ENCODE results near the gene ITGB4. TPM values are rescaled to one million over a fixed set of nuclear protein-coding genes. Genes with fewer than 3 reads are reported as not detected.

Gene ITGB4
- total and polyA plus RNA-seq, 2 experiments from 2014 or later, result 6.1 to 9.7 TPM

DNA sequence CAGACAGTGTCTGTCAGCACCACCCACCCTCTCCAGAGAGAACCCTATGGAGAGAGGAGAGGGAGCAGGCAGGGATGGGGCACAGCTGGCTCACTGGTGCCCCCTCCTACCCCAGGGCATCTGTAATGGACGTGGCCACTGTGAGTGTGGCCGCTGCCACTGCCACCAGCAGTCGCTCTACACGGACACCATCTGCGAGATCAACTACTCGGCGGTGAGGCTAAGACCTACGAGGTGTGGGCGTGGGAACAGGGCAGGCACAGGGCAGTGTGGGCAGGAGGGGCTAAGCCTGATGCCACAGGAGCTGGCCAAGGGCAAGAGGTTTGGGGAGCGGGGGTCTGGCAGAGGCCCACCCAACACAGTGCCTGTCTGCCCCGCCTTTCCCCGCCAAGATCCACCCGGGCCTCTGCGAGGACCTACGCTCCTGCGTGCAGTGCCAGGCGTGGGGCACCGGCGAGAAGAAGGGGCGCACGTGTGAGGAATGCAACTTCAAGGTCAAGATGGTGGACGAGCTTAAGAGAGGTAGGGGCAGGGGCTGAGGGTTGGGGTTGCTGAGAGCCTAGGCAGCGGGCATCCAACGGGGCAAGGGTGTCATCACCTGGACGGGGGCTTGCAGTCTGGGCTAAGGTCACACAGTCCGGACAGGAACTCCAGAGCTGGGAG lies 15.0 kb downstream of the ITGB4 start:
- no peaks in the 10 kb centered on the region for H3K27me3 ChIP-seq (ENCODE audit: insufficient read depth)

More for the DNA sequence above, 15.0 kb downstream of the ITGB4 start:
- ATAC-seq, result no peak
- Histone ChIP-seq H3K4me3 (no peak overlapping the region), H2AFZ (no peak overlapping the region), H3K27ac (ENCODE audit: low read depth) (no peak overlapping the region), H3K79me2 (replicated peaks; ENCODE audit: insufficient read depth) (no peaks in the 10 kb centered on the region), H3K36me3 (ENCODE audit: insufficient read depth) (no peaks in the 10 kb centered on the region), H3K9me2 (ENCODE audit: insufficient read depth) (no peaks in the 10 kb centered on the region), H3K4me2 (no peak overlapping the region), H3F3A (replicated peaks; ENCODE audit: low read depth) (no peaks in the 10 kb centered on the region), H3K4me1 (ENCODE audit: insufficient read depth) (no peaks in the 10 kb centered on the region), H4K20me1 (replicated peaks; ENCODE audit: insufficient read depth) (no peaks in the 10 kb centered on the region)
- no peak for DNase-seq (ENCODE audit: low spot score)
- peaks cover 4% of the 10 kb centered on the region for H3K27me3 Mint-ChIP-seq (ENCODE audit: insufficient read depth, low read depth, poor library complexity)
- TF ChIP-seq, protein P1, sequence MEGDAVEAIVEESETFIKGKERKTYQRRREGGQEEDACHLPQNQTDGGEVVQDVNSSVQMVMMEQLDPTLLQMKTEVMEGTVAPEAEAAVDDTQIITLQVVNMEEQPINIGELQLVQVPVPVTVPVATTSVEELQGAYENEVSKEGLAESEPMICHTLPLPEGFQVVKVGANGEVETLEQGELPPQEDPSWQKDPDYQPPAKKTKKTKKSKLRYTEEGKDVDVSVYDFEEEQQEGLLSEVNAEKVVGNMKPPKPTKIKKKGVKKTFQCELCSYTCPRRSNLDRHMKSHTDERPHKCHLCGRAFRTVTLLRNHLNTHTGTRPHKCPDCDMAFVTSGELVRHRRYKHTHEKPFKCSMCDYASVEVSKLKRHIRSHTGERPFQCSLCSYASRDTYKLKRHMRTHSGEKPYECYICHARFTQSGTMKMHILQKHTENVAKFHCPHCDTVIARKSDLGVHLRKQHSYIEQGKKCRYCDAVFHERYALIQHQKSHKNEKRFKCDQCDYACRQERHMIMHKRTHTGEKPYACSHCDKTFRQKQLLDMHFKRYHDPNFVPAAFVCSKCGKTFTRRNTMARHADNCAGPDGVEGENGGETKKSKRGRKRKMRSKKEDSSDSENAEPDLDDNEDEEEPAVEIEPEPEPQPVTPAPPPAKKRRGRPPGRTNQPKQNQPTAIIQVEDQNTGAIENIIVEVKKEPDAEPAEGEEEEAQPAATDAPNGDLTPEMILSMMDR (conservative IDR thresholded peaks at IDR 0.05; ENCODE audit: low read depth in 2 of 2), result no peak
- TF ChIP-seq, protein P2, sequence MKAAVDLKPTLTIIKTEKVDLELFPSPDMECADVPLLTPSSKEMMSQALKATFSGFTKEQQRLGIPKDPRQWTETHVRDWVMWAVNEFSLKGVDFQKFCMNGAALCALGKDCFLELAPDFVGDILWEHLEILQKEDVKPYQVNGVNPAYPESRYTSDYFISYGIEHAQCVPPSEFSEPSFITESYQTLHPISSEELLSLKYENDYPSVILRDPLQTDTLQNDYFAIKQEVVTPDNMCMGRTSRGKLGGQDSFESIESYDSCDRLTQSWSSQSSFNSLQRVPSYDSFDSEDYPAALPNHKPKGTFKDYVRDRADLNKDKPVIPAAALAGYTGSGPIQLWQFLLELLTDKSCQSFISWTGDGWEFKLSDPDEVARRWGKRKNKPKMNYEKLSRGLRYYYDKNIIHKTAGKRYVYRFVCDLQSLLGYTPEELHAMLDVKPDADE (IDR thresholded peaks at IDR 0.05), result no peak
- TF ChIP-seq NANOG (IDR thresholded peaks at IDR 0.05; ENCODE audit: borderline replicate concordance) (no peak), JUNB (IDR thresholded peaks at IDR 0.05; ENCODE audit: unreplicated experiment) (no peak), EZH2 (IDR thresholded peaks at IDR 0.05; ENCODE audit: low read depth, unreplicated experiment) (no peak), CREB1 (CRISPR knock-in tag; IDR thresholded peaks at IDR 0.05; ENCODE audit: low read depth) (no peak), EZH2phosphoT487 (IDR thresholded peaks at IDR 0.05; ENCODE audit: unreplicated experiment) (no peak), ZNF331 (CRISPR knock-in tag; IDR thresholded peaks at IDR 0.05; ENCODE audit: low read depth) (no peak), STAT1 (IDR thresholded peaks at IDR 0.05; ENCODE audit: unreplicated experiment) (no peak), ZNF114 (CRISPR knock-in tag; IDR thresholded peaks at IDR 0.05) (no peak), POLR2AphosphoS5 (IDR thresholded peaks at IDR 0.05; ENCODE audit: low read depth) (no peak)
- TF ChIP-seq, protein P3, sequence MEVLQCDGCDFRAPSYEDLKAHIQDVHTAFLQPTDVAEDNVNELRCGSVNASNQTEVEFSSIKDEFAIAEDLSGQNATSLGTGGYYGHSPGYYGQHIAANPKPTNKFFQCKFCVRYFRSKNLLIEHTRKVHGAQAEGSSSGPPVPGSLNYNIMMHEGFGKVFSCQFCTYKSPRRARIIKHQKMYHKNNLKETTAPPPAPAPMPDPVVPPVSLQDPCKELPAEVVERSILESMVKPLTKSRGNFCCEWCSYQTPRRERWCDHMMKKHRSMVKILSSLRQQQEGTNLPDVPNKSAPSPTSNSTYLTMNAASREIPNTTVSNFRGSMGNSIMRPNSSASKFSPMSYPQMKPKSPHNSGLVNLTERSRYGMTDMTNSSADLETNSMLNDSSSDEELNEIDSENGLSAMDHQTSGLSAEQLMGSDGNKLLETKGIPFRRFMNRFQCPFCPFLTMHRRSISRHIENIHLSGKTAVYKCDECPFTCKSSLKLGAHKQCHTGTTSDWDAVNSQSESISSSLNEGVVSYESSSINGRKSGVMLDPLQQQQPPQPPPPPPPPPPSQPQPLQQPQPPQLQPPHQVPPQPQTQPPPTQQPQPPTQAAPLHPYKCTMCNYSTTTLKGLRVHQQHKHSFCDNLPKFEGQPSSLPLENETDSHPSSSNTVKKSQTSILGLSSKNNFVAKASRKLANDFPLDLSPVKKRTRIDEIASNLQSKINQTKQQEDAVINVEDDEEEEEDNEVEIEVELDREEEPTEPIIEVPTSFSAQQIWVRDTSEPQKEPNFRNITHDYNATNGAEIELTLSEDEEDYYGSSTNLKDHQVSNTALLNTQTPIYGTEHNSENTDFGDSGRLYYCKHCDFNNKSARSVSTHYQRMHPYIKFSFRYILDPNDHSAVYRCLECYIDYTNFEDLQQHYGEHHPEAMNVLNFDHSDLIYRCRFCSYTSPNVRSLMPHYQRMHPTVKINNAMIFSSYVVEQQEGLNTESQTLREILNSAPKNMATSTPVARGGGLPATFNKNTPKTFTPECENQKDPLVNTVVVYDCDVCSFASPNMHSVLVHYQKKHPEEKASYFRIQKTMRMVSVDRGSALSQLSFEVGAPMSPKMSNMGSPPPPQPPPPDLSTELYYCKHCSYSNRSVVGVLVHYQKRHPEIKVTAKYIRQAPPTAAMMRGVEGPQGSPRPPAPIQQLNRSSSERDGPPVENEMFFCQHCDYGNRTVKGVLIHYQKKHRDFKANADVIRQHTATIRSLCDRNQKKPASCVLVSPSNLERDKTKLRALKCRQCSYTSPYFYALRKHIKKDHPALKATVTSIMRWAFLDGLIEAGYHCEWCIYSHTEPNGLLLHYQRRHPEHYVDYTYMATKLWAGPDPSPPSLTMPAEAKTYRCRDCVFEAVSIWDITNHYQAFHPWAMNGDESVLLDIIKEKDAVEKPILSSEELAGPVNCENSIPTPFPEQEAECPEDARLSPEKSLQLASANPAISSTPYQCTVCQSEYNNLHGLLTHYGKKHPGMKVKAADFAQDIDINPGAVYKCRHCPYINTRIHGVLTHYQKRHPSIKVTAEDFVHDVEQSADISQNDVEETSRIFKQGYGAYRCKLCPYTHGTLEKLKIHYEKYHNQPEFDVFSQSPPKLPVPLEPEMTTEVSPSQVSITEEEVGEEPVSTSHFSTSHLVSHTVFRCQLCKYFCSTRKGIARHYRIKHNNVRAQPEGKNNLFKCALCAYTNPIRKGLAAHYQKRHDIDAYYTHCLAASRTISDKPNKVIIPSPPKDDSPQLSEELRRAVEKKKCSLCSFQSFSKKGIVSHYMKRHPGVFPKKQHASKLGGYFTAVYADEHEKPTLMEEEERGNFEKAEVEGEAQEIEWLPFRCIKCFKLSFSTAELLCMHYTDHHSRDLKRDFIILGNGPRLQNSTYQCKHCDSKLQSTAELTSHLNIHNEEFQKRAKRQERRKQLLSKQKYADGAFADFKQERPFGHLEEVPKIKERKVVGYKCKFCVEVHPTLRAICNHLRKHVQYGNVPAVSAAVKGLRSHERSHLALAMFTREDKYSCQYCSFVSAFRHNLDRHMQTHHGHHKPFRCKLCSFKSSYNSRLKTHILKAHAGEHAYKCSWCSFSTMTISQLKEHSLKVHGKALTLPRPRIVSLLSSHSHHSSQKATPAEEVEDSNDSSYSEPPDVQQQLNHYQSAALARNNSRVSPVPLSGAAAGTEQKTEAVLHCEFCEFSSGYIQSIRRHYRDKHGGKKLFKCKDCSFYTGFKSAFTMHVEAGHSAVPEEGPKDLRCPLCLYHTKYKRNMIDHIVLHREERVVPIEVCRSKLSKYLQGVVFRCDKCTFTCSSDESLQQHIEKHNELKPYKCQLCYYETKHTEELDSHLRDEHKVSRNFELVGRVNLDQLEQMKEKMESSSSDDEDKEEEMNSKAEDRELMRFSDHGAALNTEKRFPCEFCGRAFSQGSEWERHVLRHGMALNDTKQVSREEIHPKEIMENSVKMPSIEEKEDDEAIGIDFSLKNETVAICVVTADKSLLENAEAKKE (CRISPR knock-in tag; IDR thresholded peaks at IDR 0.05), result no peak
- TF ChIP-seq, protein P4, sequence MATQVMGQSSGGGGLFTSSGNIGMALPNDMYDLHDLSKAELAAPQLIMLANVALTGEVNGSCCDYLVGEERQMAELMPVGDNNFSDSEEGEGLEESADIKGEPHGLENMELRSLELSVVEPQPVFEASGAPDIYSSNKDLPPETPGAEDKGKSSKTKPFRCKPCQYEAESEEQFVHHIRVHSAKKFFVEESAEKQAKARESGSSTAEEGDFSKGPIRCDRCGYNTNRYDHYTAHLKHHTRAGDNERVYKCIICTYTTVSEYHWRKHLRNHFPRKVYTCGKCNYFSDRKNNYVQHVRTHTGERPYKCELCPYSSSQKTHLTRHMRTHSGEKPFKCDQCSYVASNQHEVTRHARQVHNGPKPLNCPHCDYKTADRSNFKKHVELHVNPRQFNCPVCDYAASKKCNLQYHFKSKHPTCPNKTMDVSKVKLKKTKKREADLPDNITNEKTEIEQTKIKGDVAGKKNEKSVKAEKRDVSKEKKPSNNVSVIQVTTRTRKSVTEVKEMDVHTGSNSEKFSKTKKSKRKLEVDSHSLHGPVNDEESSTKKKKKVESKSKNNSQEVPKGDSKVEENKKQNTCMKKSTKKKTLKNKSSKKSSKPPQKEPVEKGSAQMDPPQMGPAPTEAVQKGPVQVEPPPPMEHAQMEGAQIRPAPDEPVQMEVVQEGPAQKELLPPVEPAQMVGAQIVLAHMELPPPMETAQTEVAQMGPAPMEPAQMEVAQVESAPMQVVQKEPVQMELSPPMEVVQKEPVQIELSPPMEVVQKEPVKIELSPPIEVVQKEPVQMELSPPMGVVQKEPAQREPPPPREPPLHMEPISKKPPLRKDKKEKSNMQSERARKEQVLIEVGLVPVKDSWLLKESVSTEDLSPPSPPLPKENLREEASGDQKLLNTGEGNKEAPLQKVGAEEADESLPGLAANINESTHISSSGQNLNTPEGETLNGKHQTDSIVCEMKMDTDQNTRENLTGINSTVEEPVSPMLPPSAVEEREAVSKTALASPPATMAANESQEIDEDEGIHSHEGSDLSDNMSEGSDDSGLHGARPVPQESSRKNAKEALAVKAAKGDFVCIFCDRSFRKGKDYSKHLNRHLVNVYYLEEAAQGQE (IDR thresholded peaks at IDR 0.05; ENCODE audit: unreplicated experiment), result no peak
- H3K36me3 Mint-ChIP-seq (ENCODE audit: low read depth), result no peaks in the 10 kb centered on the region; the same call in 2 of the 3 replicates
- no peak overlapping the region for H3K4me3 Mint-ChIP-seq
- H3K4me1 Mint-ChIP-seq, result 0 out of 3 replicates have a peak, but pooled peaks cover 6% of the 10 kb centered on the region
- peak overlapping the region; percentile 30; the same call in 1 of the 2 replicates for H3K27ac Mint-ChIP-seq
- no peaks in the 10 kb centered on the region for H3K9me3 Mint-ChIP-seq

Data from GM23338 (cell line).